Neuron (in vitro differentiated cells): ENCODE measurements around the gene CDH4.

Experiments
- H2AFZ ChIP-seq: one replicate; pipeline ENCODE4 v1.6.1; 2013; ENCODE audit warnings: low read depth, mild to moderate bottlenecking, inconsistent platforms, low read length, moderate library complexity
- H3K27me3 ChIP-seq: one replicate; pipeline ENCODE4 v1.6.1; 2013; ENCODE audit warnings: low read length; ENCODE audit not compliant: insufficient read depth
- H3K36me3 ChIP-seq: one replicate; pipeline ENCODE4 v1.6.1; 2013; ENCODE audit warnings: low read length; ENCODE audit not compliant: insufficient read depth
- H3K4me1 ChIP-seq: one replicate; pipeline ENCODE4 v1.6.1; 2013; ENCODE audit warnings: low read length; ENCODE audit not compliant: insufficient read depth
- H3K4me3 ChIP-seq: 2 replicates; pipeline ENCODE4 v1.5.1; 2013; ENCODE audit warnings: mild to moderate bottlenecking, low read length, moderate library complexity
- H3K9me3 ChIP-seq: one replicate; pipeline ENCODE4 v1.6.1; 2013; ENCODE audit warnings: low read length

The CDH4 gene

GRCh38 chr20:61693055-61693600 is 441.1 kb downstream of the CDH4 start:
- H2AFZ ChIP-seq, result no peak overlapping the region
- no peaks in the 10 kb centered on the region for H3K27me3 ChIP-seq
- H3K9me3 ChIP-seq, result no peaks in the 10 kb centered on the region
- H3K36me3 ChIP-seq, result no peaks in the 10 kb centered on the region
- no peaks in the 10 kb centered on the region for H3K4me1 ChIP-seq
- H3K4me3 ChIP-seq, result no peak overlapping the region

DNA sequence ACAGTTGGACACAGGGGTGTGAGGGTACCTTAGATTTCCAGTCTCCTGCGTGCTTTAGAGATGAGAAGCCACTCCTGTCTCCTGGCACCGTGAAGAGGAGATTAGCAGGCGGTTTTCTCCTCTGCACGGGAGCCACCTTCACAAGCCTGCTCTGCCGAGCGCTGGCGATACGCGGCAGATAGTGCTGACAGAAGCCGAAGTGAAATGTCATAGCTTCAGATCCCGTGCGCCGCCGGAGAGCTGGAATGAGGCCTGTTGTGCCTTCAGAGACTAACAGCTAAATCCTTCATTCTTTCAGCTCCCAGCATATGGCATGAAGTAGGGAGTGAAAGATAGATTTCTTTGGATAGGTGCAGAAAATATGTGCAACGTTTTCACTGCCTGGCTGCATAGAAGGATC is 442.6 kb downstream of the CDH4 start:
- Histone ChIP-seq H2AFZ (no peak overlapping the region), H3K4me3 (no peak overlapping the region), H3K36me3 (no peaks in the 10 kb centered on the region), H3K4me1 (peaks cover 9% of the 10 kb centered on the region), H3K27me3 (no peaks in the 10 kb centered on the region), H3K9me3 (no peaks in the 10 kb centered on the region)

GRCh38 chr20:61695741-61696140 is 443.7 kb downstream of the CDH4 start:
- Histone ChIP-seq H3K27me3 (no peaks in the 10 kb centered on the region), H3K36me3 (no peaks in the 10 kb centered on the region), H3K9me3 (no peaks in the 10 kb centered on the region), H3K4me1 (peaks cover 13% of the 10 kb centered on the region), H2AFZ (no peak overlapping the region), H3K4me3 (no peak overlapping the region)

- H3K9me3 ChIP-seq, result no peaks in the 10 kb centered on the region
- no peak overlapping the region for H2AFZ ChIP-seq
- H3K4me3 ChIP-seq, result no peak overlapping the region
- H3K4me1 ChIP-seq, result peaks cover 13% of the 10 kb centered on the region
- H3K36me3 ChIP-seq, result no peaks in the 10 kb centered on the region
- no peaks in the 10 kb centered on the region for H3K27me3 ChIP-seq
These were observed 444.2 kb downstream of the CDH4 start for GRCh38 chr20:61696181-61696735.

- Histone ChIP-seq H3K36me3 (no peaks in the 10 kb centered on the region), H2AFZ (no peak overlapping the region), H3K27me3 (no peaks in the 10 kb centered on the region), H3K9me3 (no peaks in the 10 kb centered on the region), H3K4me3 (no peak overlapping the region), H3K4me1 (peaks cover 13% of the 10 kb centered on the region)
These were observed 445.9 kb downstream of the CDH4 start for GRCh38 chr20:61697666-61698597.

GRCh38 chr20:61698598-61699494 is 446.8 kb downstream of the CDH4 start:
- Histone ChIP-seq H3K36me3 (no peaks in the 10 kb centered on the region), H3K4me1 (peaks cover 13% of the 10 kb centered on the region), H2AFZ (no peak overlapping the region), H3K27me3 (no peaks in the 10 kb centered on the region), H3K9me3 (no peaks in the 10 kb centered on the region), H3K4me3 (no peak overlapping the region)

- no peak overlapping the region for H2AFZ ChIP-seq
These were observed 447.7 kb downstream of the CDH4 start for GRCh38 chr20:61699495-61700374.

GRCh38 chr20:61700595-61701140 is 448.6 kb downstream of the CDH4 start:
- Histone ChIP-seq H3K9me3 (no peaks in the 10 kb centered on the region), H2AFZ (no peak overlapping the region), H3K27me3 (no peaks in the 10 kb centered on the region), H3K36me3 (no peaks in the 10 kb centered on the region), H3K4me3 (no peak overlapping the region), H3K4me1 (peaks cover 13% of the 10 kb centered on the region)

More at GRCh38 chr20:61699495-61700374, 447.7 kb downstream of the CDH4 start:
- H3K36me3 ChIP-seq, result no peaks in the 10 kb centered on the region
- H3K27me3 ChIP-seq, result no peaks in the 10 kb centered on the region
- no peak overlapping the region for H3K4me3 ChIP-seq
- H3K4me1 ChIP-seq, result peaks cover 13% of the 10 kb centered on the region
- H3K9me3 ChIP-seq, result no peaks in the 10 kb centered on the region

DNA sequence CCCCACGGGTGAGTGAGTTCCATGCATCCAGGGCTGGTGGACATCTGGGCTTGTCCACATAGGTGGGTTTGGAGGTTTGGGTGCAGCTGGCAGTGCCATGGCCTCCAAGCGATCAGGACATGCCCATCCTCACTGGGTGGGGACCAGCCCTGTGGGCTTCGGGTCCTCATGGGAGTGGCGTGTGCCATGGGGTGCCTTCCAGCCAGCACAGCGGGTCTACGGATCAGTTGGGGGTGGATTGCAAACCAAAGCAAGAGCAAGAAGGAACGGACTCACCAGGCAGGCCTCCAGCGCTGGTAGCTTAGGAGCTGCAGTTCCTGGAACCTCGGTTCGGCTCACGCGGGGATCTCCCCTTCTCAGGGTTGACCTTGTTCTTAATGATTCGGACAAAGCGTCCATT is 449.3 kb downstream of the CDH4 start:
- Histone ChIP-seq H3K36me3 (no peaks in the 10 kb centered on the region), H3K9me3 (no peaks in the 10 kb centered on the region), H3K4me1 (peaks cover 13% of the 10 kb centered on the region), H3K4me3 (no peak overlapping the region), H2AFZ (no peak overlapping the region), H3K27me3 (no peaks in the 10 kb centered on the region)

GRCh38 chr20:61701802-61702201 is 449.7 kb downstream of the CDH4 start:
- peaks cover 13% of the 10 kb centered on the region for H3K4me1 ChIP-seq
- no peaks in the 10 kb centered on the region for H3K27me3 ChIP-seq
- no peak overlapping the region for H3K4me3 ChIP-seq
- H3K36me3 ChIP-seq, result no peaks in the 10 kb centered on the region
- no peak overlapping the region for H2AFZ ChIP-seq
- H3K9me3 ChIP-seq, result no peaks in the 10 kb centered on the region

- peaks cover 13% of the 10 kb centered on the region for H3K4me1 ChIP-seq
- no peaks in the 10 kb centered on the region for H3K9me3 ChIP-seq
- H3K4me3 ChIP-seq, result no peak overlapping the region
These were observed 450.2 kb downstream of the CDH4 start for GRCh38 chr20:61702246-61702645.

GRCh38 chr20:61704661-61705060 is 452.6 kb downstream of the CDH4 start:
- peaks cover 5% of the 10 kb centered on the region for H3K4me1 ChIP-seq
- no peaks in the 10 kb centered on the region for H3K27me3 ChIP-seq
- H3K36me3 ChIP-seq, result no peaks in the 10 kb centered on the region
- no peak overlapping the region for H2AFZ ChIP-seq
- no peaks in the 10 kb centered on the region for H3K9me3 ChIP-seq
- H3K4me3 ChIP-seq, result no peak overlapping the region

More at GRCh38 chr20:61702246-61702645, 450.2 kb downstream of the CDH4 start:
- Histone ChIP-seq H3K27me3 (no peaks in the 10 kb centered on the region), H3K36me3 (no peaks in the 10 kb centered on the region), H2AFZ (no peak overlapping the region)
